TTC549 (cell line): ENCODE results near the gene OAS1.

Experiments
- FAIRE-seq: peaks from 2 replicates; lab custom pipeline; 2012; peaks lifted over from hg19 to GRCh38; lab: Jason Lieb, UNC

OAS1 gene

DNA sequence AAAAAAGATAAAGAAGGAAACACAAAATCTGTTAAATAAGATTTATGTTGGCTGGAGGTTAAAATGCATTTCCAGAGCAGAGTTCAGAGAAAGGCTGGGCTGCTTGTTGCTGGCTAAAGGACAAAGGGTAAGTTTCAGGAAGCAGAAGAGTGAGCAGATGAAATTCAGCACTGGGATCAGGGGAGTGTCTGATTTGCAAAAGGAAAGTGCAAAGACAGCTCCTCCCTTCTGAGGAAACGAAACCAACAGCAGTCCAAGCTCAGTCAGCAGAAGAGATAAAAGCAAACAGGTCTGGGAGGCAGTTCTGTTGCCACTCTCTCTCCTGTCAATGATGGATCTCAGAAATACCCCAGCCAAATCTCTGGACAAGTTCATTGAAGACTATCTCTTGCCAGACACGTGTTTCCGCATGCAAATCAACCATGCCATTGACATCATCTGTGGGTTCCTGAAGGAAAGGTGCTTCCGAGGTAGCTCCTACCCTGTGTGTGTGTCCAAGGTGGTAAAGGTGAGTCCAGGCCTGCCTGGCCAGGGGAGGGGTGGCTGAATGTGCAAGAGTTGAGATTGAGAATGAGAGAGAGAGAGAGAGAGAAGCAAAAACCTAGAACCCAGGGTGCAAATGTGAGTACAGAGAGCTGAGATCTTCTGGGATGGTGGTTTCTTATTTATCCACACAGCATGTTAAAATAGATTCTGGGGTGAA is at the start of gene OAS1:
TSS of gene OAS1 (plus strand) at position 251 of the 703 bp plus-strand sequence. CDS start at position 329, 78 bp downstream.
- FAIRE-seq = no peak

DNA sequence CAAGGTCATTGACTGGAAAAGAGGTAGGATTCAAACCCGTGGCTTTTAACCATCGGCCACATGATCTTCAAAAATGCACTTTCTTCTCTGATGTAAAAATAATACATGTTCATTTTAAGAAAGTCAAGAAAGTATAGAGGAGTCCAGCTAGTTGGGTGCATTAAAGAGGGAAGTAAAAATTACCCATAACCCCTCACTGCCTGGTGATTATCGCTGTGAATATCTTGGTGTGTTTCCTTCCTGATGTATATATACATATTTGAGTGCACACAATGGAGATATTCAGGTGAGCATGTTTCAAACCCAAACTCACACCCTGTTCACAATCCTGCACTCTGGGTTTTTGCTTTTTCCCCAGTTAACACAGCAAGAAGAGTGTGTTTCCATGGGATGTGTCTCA is 47.5 kb upstream of the OAS1 start:
- FAIRE-seq = no peak

DNA sequence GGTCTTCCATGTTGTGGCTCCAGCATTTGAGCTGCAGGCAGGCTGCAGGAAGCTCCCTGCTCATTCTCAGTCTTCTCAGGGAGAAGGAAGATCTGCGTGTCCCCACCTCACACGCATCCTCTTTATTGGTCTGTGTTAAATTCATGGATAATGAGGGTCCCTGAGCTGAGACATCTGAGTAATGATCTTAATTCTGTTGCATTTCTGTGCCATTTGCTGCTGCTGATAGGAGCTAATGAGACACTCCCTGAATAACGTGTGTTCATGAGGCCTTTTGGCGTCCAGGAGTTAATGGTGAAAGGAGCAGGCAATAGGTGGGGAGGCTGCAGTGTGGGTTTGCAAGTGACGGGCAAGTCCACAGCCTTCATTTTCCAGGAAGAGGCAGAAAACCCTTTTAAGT is 46.6 kb upstream of the OAS1 start:
- FAIRE-seq = no peak

DNA sequence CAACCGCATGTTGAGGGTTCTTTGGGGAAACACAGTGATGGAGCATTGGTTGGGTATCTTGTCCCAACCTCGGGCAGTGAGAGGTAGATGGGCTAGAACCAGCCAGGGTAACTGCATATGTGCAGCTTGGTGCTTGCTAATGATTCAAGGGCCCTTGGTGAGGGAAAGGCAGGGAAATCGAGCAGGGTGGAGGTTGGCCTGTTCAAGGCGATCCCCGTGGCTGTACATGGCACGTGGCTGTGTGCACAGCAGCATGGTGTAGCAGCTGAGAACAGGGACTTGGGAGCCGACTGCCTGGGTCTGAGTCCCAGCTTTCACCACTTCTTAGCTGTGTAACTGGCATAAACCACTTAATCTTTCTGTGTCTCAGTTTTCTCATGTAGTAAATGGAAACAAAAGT is 45.5 kb upstream of the OAS1 start:
- FAIRE-seq = no peak

DNA sequence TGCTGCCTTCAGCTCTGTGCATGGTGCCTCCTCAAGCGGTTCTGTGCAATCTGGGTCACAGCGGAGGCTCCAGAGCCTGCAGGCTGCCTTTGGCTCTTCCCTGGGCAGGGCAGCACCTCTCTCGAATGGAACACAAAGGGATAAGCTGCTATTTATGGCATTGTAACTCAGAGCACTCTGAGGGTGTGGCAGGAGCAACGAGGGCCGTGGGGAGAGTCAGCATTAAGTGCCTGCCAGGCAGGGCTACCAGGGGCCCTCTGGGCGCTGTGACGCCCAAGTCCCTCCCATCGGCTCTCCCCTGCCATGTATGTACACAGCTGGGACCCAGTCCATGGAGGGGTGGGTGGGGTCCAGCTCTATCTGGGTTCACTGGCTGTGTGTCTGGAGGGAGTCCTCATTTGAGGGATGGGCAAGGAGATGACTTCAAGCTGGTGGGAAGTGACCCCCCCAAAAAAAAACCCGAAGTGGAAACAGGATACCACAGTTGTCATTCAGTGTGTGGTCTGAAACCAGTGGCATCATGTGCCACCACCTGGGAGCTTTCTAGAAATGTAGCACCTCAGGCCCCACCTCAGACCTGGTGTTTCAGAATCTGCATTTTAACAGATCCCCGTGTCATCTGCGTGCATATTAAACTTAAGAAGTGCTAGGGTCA is 44.0 kb upstream of the OAS1 start:
- no peak for FAIRE-seq

DNA sequence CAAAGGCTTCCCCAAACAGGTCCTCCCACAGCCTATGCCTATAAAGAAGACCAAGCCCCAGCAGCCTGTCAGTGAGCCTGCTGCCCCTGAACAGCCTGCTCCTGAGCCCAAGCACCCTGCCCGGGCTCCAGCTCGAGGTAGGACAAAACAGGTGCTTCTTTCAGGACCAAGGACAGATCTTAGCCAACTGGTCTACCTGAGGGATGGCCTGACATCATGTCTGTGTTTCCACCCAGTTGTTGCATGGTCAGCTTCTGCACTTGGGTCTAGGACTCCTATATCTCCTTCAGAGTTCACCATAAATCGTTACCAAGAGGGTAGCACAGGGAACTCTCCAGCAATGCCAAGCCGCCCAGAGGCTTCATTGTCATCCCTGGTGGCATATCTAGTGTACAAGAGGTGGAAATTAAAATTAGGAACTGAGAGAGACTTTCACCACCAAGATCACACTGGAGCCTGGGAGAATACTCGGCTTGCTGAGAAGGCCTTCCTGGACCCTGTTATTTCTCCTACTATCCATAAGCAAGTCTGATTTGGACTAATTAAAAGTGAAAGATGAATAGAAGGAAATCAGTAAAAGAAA is 38.2 kb upstream of the OAS1 start:
- FAIRE-seq = no peak

DNA sequence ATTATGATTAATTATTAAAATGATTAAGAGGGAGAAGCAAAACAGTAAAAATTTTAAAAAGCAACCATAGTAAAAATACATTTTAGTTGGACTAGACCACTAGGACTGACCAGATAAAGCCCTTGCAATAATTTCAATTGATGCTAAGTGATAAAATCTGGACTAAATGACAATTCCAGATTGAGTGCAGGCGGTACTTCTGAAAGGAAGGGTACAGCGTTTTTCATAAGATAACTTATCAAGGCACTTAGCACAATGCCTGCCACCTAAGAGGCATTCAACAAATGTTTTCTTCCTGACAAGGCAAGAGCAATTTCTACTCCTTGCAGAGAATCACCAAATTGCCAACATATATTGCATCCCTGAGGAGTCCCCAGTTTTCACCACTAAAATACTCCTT is 37.7 kb upstream of the OAS1 start:
- FAIRE-seq = no peak

DNA sequence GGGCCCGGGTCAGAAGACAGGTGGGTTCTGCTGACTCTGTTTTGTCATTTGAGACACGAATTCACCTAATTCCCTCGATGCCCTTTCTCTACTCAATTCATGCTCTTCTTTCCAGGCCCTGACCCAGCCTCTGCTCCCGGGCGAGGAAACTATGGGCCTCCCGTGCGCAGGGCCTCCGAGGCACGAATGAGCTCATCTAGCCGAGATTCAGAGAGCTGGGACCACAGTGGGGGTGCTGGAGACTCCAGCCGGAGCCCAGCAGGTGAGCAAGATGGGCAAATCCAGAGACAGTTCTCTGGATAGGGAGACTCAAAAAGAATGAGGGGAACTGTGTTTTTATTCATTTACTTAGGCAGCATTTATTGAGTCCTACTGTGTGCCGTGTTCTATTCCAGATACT is 37.0 kb upstream of the OAS1 start:
- FAIRE-seq = no peak

DNA sequence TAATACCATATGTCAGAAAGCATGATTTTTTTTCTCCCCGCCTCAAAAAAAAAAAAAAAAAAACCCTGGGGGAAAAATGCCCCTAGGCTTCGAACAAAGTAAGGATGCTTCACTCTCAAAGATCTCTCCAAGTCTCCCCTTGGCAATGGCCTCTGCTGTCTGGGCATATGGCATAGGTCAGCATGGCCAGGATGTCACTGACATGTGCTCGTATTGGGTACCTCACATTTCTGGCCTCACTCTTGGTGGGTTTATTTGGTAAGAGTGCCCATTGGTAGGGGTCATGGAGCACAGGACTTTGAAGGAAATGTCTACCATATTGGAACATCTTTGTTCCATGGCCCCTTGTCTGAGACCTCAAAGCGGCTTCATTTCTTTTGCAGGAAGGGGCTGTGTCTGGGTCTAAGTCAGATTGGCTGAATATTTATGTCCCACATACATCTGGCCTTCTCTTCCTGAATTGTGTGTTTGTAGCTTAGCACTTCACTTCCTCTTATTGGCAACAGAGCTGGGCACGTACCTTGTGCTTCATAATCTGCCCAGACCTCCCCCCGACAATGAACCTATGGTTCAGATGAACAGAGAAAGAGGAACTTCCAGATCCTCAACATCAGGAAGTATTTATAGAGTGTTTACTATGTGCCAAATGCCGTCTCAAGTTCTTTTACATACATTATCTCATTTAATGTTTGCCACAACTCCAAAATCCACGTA is 36.3 kb upstream of the OAS1 start:
- no peak for FAIRE-seq

DNA sequence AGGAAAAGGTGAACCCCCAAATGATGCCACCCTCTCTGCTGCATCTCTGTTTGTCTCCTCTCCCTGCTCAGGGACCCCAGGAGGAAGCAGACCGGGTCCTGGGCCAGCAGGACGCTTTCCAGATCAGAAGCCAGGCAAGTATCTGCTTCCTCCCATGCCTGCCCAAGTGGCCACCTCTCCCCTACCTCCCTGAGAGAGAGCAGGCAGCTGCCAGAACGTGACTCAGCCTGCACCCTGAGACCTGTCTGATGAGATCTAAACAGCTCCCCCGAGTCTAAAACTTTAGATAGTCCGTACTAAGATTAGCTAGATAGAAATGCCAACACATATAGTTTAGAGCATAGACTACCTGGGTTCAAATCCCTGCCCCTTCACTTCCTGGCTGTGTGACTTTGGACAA is 31.2 kb upstream of the OAS1 start:
- no peak for FAIRE-seq

DNA sequence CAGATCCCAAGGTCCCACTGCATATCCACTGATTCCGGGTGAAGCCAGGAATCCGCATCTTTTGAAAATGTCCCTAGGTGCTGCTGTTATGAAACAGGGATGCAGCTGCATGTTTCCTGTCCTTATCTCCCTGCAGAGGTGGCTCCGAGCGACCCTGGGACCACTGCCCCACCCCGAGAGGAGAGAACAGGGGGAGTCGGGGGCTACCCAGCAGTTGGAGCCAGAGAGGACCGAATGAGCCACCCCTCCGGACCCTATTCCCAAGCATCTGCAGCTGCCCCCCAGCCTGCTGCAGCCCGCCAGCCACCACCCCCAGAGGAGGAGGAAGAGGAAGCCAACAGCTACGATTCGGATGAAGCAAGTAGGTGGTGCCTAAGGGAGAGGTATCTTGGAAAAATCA is 30.3 kb upstream of the OAS1 start:
- FAIRE-seq = no peak

DNA sequence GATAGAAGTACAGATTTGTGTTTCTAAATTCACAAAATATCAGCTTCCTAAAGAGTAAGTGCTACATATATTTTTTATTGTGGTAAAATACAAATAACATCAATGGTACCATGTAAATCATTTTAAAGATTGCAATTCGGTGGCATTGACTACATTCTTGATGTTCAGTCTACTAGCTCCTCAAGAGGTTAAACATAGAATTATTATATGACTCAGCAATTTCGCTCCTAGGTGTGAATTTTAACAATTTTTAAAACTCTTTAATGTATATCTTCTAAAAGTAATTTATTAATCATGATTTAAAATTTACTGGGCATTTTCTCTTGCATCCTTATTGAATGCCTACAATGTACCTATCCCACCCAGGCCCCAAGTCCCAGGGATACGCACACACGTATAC is 29.8 kb upstream of the OAS1 start:
- FAIRE-seq = no peak

DNA sequence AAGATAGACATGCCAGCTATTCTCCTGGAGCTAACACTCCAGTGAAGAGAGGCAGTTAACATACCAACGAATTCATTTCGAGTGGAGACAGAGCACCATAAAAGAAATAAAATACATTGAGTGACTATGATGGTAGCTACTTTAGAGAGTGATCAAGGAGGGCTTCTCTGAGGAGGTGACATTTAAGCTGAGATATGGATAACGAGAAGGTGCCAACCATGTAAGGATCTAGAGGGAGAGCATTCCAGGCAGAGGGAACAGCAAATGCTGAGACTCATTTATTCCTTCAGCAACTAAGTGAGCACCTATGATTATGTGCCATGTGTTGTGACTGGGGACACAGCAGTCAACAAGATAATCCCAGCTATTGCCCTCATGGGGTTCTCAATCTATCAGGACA is 28.3 kb upstream of the OAS1 start:
- no peak for FAIRE-seq

DNA sequence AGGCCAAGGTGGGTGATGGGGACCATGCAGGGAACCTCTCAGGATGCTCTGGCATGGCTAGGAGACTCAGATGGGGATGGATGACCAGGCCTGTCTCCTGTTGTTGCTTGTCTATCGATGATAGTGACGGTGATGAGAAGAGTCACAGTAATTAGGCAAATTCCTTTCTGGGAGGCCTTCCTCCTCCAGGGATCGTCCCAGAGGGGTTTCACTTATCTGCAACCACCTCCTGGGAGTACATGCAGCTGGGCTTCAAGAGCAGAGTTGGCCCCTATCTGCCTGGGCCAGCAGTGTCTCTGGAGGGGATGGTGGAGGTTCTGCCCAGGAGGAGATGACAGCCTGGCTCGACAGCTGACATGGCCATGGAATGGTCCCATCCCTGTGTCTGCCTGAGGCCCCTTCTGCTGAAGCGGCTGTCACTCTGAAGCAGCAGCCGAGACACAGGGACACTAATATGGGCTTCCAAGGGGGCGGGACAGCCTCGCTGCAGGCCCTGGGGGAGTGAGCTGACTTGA is 27.5 kb upstream of the OAS1 start:
- FAIRE-seq = no peak

DNA sequence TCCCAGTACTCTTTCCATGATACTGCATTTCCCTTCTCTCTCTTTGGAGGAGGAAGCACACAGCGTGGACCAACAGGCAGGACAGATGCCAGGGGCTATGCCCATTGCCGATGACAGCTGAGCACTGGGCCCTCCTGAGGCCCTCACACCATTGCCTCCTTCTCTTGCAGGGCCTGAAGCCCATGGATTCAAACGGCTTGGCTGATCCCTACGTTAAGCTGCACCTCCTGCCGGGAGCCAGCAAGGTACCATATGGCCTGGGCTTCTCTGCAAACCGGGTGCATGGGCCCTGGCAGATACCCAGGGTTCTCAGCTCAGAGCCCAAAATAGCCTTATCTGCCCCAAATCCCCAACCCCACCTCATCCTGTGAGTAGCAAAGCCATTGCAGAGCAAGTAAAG is 25.2 kb upstream of the OAS1 start:
- FAIRE-seq = no peak

DNA sequence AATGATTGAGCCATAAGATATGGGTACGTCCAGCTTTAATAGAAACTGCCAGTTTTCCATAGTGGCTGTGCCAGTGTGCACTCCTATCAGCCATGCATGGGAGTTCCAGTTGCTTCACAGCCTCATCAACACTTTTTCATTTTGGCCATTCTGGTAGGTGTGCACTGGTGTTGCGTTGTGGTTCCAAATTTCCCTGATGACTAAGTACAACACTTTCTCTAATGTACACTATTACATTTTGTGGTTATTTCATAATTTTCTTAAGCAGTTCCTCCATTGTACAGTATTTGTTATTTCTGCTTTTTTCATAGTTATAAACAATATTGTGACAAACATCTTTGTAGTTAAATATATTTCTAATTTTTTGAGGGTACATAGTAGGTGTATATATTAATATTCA is 21.5 kb upstream of the OAS1 start:
- FAIRE-seq = no peak

DNA sequence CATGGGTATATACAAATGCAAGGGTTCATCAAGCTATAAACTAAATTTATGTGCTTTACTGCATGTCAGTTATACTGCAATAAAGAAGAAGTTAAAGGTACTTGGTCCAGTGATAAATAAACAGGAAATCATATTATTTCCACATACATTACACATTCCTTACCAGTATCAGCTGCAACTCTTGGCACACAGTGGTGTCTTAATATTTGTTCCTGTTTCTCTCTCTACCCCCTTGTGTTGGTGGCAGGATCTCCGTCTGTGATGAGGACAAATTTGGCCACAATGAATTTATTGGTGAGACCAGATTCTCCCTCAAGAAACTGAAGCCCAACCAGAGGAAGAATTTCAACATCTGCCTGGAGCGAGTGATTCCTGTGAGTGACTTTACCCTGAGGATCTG is 19.2 kb upstream of the OAS1 start:
- no peak for FAIRE-seq

DNA sequence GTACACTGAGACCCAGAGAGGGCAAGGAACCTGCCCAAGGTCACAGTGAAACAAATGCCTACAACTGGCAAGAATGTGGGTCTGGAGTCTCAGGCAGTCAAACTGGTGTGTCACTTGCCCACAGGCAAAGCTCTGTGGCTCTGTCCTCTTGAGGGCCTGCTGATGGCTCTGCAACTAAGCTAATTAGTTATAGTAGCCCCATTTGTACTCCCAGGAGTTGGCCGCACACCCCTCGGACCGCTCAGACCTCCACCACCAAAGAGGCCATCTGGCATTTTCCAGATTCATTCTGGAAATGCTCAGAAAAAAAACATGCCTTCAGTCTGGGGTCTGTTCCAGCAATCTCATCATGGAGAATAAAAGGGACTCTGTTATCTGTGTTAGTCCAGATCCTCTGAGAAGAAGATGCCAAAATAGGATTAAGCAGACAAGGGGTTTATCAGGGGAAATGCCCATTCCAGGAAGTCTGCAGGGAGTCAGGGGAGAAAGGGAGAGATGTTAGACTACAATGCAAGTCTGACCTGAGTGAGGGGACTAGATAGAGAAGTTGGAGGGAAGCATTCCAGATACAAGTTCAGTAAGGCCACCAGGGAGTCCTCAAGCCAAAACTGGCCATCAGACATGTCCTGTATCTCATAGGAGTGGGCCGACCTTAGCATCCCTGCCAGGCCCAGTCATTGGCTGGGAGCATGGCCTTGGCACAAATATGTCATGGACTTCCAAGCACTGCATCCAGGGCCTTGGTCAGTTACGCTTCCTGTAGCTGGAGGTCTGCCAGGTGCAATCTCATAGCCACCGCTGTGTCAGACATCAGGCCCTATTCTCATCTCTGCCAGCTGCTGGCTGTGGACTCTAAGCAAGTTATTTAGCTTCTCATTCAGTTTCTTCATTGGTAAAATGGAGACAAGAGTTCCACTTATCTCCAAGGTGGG is 15.4 kb upstream of the OAS1 start:
- FAIRE-seq = no peak

DNA sequence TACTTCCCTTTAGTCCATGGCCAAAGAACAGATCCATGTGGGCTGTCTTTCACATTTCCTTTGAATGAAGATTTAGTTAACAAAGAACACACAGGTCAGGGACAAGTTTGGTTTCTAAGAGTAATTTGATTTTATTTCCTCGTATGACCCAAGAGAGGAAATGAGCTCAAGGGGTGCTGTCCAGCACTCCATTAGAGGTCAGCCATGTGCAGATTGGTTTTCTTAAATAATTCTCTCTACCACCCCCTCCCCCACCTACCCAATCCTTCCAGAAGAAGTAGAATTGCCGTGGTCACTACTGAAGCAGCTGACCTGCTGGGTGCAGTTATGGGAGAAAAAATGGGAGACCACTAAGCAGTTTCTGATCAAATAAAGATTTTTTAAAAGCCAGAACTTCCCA is 13.9 kb upstream of the OAS1 start:
- FAIRE-seq = no peak

DNA sequence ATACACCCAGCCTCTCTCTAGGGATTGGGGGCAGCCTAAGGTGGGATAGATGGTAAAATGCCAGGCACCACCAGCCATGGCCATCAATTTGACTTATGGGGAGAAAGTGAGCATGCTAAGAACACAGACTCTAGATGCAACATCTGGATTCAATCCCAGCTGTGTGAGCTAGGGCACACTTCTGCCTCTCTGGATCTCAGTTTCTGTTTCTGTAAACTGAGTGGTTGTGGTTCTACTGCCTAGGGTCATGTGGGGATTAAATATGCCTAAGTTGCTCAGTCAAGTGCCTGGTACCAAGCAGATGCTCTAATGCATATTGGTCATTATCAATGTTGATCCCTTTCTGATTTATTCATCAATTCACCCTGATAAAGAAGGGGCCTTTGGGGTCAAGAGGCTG is 12.6 kb upstream of the OAS1 start:
- no peak for FAIRE-seq

DNA sequence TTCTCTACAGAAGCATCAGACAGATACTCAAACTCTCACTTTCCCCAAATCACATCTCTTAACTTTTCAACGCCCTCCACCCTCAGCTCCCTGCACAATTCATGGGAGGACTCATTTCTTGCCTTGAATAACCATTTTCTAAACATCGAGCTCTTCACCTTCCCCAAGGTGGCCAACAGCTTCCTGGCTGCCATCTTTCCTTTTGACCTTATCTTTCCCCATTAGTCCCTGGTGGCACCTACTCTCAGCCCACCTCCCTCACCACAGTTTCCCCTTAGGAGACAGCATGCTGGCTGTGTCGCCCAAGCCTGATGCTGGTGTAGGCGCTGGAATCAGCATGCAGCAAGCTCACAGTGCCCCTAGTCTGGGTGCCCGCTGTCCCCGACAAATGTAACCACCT is 8.4 kb upstream of the OAS1 start:
- no peak for FAIRE-seq
